WTC11 (cell line): ENCODE measurements around the gene SMARCB1. TPM values are rescaled to one million over a fixed set of nuclear protein-coding genes. Genes with fewer than 3 reads are reported as not detected.
A peak's percentile ranks its signal among the peaks of the same experiment; 100 is the strongest.

Experiments
- ATAC-seq: fragments of 200-7000 bp; cut with Tn5 transposase; 2 replicates; pipeline ENCODE4 v1.10.0; 2021; ENCODE audit warnings: mild to moderate bottlenecking, moderate library complexity
- CTCF ChIA-PET: fragments of 300-600 bp; sonication (Branson Sonifier 250); formaldehyde crosslinking; loops from one replicate; lab custom pipeline; 2021; ENCODE audit warnings: antibody characterized with exemption; lab: Charles Lee
- POLR2A ChIA-PET: fragments of 350-600 bp; sonication (Branson Sonifier 250); formaldehyde crosslinking; loops from one replicate; lab custom pipeline; 2021; ENCODE audit warnings: antibody characterized with exemption; lab: Charles Lee
- DNase-seq: peaks from one replicate; pipeline ENCODE4 v3.0.0; 2021; ENCODE audit warnings: low spot score
- H3K27ac Mint-ChIP-seq: 2 replicates; pipeline ENCODE4 v1.8.0; 2021; ENCODE audit warnings: mixed read lengths
- H3K27me3 Mint-ChIP-seq: 2 replicates; pipeline ENCODE4 v1.8.0; 2021; ENCODE audit warnings: low read depth, mild to moderate bottlenecking, moderate library complexity, mixed read lengths
- H3K36me3 Mint-ChIP-seq: 2 replicates; pipeline ENCODE4 v1.8.0; 2021; ENCODE audit warnings: mixed read lengths
- H3K4me1 Mint-ChIP-seq: 2 replicates; pipeline ENCODE4 v1.8.0; 2022; ENCODE audit warnings: mixed read lengths
- H3K4me3 Mint-ChIP-seq: 2 replicates; pipeline ENCODE4 v1.8.0; 2021; ENCODE audit warnings: mild to moderate bottlenecking, moderate library complexity, mixed read lengths
- H3K9me3 Mint-ChIP-seq: 2 replicates; pipeline ENCODE4 v1.8.0; 2021; ENCODE audit warnings: mixed read lengths
- ATF2 ChIP-seq: sonication (generic); formaldehyde crosslinking; IDR thresholded peaks from 2 replicates; pipeline ENCODE4 v1.8.1; 2022; ENCODE audit warnings: low read depth, missing genetic modification reagents, borderline replicate concordance
- ATF6 ChIP-seq: sonication (generic); formaldehyde crosslinking; IDR thresholded peaks from 2 replicates; pipeline ENCODE4 v1.8.1; 2023; ENCODE audit warnings: mild to moderate bottlenecking, missing genetic modification reagents
- CBFB ChIP-seq: sonication (generic); formaldehyde crosslinking; IDR thresholded peaks from 2 replicates; pipeline ENCODE4 v1.8.1; 2022; ENCODE audit warnings: mild to moderate bottlenecking, low read depth, missing genetic modification reagents
- CREB1 ChIP-seq: sonication (generic); formaldehyde crosslinking; IDR thresholded peaks from 2 replicates; pipeline ENCODE4 v1.8.0; 2023; ENCODE audit warnings: mild to moderate bottlenecking, missing genetic modification reagents
- ESRRA ChIP-seq: sonication (generic); formaldehyde crosslinking; IDR thresholded peaks from 2 replicates; pipeline ENCODE4 v1.8.1; 2022; ENCODE audit warnings: mild to moderate bottlenecking, missing genetic modification reagents, borderline replicate concordance
- ETV6 ChIP-seq: sonication (generic); formaldehyde crosslinking; IDR thresholded peaks from 2 replicates; pipeline ENCODE4 v1.8.1; 2022; ENCODE audit warnings: mild to moderate bottlenecking, missing genetic modification reagents
- FOXJ3 ChIP-seq: sonication (generic); formaldehyde crosslinking; IDR thresholded peaks from 2 replicates; pipeline ENCODE4 v1.9.0; 2021; ENCODE audit warnings: missing genetic modification reagents, mild to moderate bottlenecking, borderline replicate concordance
- FOXP1 ChIP-seq: sonication (generic); formaldehyde crosslinking; IDR thresholded peaks from 2 replicates; pipeline ENCODE4 v1.8.0; 2022; ENCODE audit warnings: missing genetic modification reagents, mild to moderate bottlenecking, moderate library complexity, borderline replicate concordance
- IRF2 ChIP-seq: sonication (generic); formaldehyde crosslinking; IDR thresholded peaks from 2 replicates; pipeline ENCODE4 v1.8.0; 2022; ENCODE audit warnings: low read depth, missing genetic modification reagents, borderline replicate concordance
- KAT7 ChIP-seq: sonication (generic); formaldehyde crosslinking; IDR thresholded peaks from 2 replicates; pipeline ENCODE4 v1.8.1; 2023; ENCODE audit warnings: missing genetic modification reagents, mild to moderate bottlenecking, borderline replicate concordance
- NFATC4 ChIP-seq: fragments of 250-450 bp; sonication (Bioruptor Pico); IDR thresholded peaks from 2 replicates; pipeline ENCODE4 v1.9.0; 2021; ENCODE audit warnings: mild to moderate bottlenecking
- TCF7 ChIP-seq: sonication (generic); formaldehyde crosslinking; IDR thresholded peaks from 2 replicates; pipeline ENCODE4 v1.8.0; 2022; ENCODE audit warnings: mild to moderate bottlenecking, low read depth, missing genetic modification reagents, moderate library complexity
- TEAD1 ChIP-seq: sonication (generic); formaldehyde crosslinking; IDR thresholded peaks from 2 replicates; pipeline ENCODE4 v1.8.0; 2022; ENCODE audit warnings: mild to moderate bottlenecking, missing genetic modification reagents
- TEAD4 ChIP-seq: sonication (generic); formaldehyde crosslinking; IDR thresholded peaks from 2 replicates; pipeline ENCODE4 v1.8.0; 2022; ENCODE audit warnings: mild to moderate bottlenecking, missing genetic modification reagents
- ZBTB21 ChIP-seq: sonication (generic); formaldehyde crosslinking; IDR thresholded peaks from 2 replicates; pipeline ENCODE4 v1.8.1; 2023; ENCODE audit warnings: mild to moderate bottlenecking, missing genetic modification reagents, borderline replicate concordance
- ZNF317 ChIP-seq: sonication (generic); formaldehyde crosslinking; IDR thresholded peaks from 2 replicates; pipeline ENCODE4 v1.8.1; 2023; ENCODE audit warnings: low read depth, mild to moderate bottlenecking, moderate library complexity, missing genetic modification reagents, borderline replicate concordance
- ZSCAN18 ChIP-seq: fragments of 250-450 bp; sonication (Bioruptor Pico); IDR thresholded peaks from 2 replicates; pipeline ENCODE4 v2.1.2; 2022; ENCODE audit warnings: mild to moderate bottlenecking, moderate library complexity
- total RNA-seq: library from RNA; stranded (reverse); gene quantifications from 3 replicates; pipeline ENCODE4 v1.2.3, GENCODE V29; 2021
- TF ChIP-seq, protein P1 (sequence below): sonication (generic); formaldehyde crosslinking; IDR thresholded peaks from 2 replicates; pipeline ENCODE4 v1.8.1; 2023; ENCODE audit warnings: mild to moderate bottlenecking, missing genetic modification reagents, moderate library complexity
- TF ChIP-seq, protein P2 (sequence below): sonication (generic); formaldehyde crosslinking; IDR thresholded peaks from 2 replicates; pipeline ENCODE4 v1.8.1; 2023; ENCODE audit warnings: mild to moderate bottlenecking, missing genetic modification reagents
- TF ChIP-seq, protein P3 (sequence below): sonication (generic); formaldehyde crosslinking; conservative IDR thresholded peaks from 2 replicates; pipeline ENCODE4 v1.8.1; 2023; ENCODE audit warnings: mild to moderate bottlenecking, low read depth, missing genetic modification reagents, moderate library complexity
- TF ChIP-seq, protein P4 (sequence below): sonication (generic); formaldehyde crosslinking; IDR thresholded peaks from 2 replicates; pipeline ENCODE4 v1.8.1; 2023; ENCODE audit warnings: mild to moderate bottlenecking, missing genetic modification reagents, moderate library complexity
- TF ChIP-seq, protein P5 (sequence below): sonication (generic); formaldehyde crosslinking; IDR thresholded peaks from 2 replicates; pipeline ENCODE4 v1.8.1; 2023; ENCODE audit warnings: mild to moderate bottlenecking, moderate library complexity, missing genetic modification reagents

SMARCB1 gene
- total RNA-seq, 1 experiment from 2014 or later, result 135 TPM

DNA sequence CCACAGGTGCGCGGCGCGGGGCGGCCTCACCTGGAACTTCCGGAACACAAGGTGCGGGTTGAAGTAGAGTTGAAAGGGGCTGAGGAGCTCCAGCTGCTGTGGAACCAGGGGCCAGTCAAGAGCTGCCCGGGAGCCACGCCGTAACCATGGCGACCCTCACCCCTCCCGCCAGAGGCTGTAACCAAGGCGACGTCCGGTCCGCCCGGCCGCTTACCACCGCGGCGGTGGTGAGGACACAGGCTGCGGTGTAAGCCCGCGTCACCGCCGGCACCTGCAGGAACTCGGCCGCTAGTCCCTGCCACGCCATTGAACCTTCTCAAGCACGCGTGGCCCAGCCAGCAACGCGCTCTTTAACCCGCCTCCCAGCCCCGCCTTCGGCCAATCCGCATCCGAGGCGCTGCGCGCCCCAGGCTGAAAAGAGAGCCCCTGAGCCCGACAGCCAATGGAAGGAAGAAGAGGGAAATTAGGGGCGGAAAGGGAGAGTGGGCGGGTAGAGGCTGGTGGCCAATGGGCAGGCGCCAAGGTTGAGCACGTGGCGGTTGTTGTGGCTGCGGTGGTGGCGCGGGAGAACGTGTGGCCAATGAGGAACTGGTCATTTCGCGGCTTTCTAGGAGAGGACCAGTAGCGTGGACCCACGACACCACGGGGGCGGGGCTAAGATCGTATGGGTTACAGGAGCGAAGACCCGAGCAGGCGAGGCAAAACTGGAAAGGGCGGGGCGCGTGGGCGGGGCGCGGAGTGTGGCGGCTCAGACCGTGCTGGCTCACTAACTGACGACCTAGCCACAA is 52.1 kb downstream of the SMARCB1 start, which contains the start of gene DERL3 (continued):
- TF ChIP-seq ZSCAN18 (no peak), CREB1 (CRISPR knock-in tag) (peak; percentile 74; the same call in 1 of the 2 replicates), ETV6 (CRISPR knock-in tag) (peak; percentile 79), TCF7 (peak; percentile 79; the same call in 1 of the 2 replicates), KAT7 (CRISPR knock-in tag) (no peak), ESRRA (CRISPR knock-in tag) (no peak), FOXP1 (CRISPR knock-in tag) (peak; percentile 86), TEAD4 (peak; percentile 65; the same call in 1 of the 2 replicates), TEAD1 (CRISPR knock-in tag) (peak; percentile 69; the same call in 1 of the 2 replicates), ZBTB21 (peak; percentile 57; the same call in 1 of the 2 replicates), IRF2 (CRISPR knock-in tag) (no peak), CBFB (CRISPR knock-in tag) (no peak), ZNF317 (no peak), ATF2 (CRISPR knock-in tag) (0 out of 2 replicates have a peak, but pooled peaks have one; percentile 32)
- TF ChIP-seq, protein P1, sequence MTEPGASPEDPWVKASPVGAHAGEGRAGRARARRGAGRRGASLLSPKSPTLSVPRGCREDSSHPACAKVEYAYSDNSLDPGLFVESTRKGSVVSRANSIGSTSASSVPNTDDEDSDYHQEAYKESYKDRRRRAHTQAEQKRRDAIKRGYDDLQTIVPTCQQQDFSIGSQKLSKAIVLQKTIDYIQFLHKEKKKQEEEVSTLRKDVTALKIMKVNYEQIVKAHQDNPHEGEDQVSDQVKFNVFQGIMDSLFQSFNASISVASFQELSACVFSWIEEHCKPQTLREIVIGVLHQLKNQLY (CRISPR knock-in tag), result no peak
- TF ChIP-seq, protein P2, sequence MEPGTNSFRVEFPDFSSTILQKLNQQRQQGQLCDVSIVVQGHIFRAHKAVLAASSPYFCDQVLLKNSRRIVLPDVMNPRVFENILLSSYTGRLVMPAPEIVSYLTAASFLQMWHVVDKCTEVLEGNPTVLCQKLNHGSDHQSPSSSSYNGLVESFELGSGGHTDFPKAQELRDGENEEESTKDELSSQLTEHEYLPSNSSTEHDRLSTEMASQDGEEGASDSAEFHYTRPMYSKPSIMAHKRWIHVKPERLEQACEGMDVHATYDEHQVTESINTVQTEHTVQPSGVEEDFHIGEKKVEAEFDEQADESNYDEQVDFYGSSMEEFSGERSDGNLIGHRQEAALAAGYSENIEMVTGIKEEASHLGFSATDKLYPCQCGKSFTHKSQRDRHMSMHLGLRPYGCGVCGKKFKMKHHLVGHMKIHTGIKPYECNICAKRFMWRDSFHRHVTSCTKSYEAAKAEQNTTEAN (CRISPR knock-in tag), result no peak

- H3K9me3 Mint-ChIP-seq, result no peaks in the 10 kb centered on the region
- H3K27me3 Mint-ChIP-seq, result peaks cover 23% of the 10 kb centered on the region
- H3K4me1 Mint-ChIP-seq, result peaks cover 23% of the 10 kb centered on the region
- ChIA-PET CTCF (interaction anchor here (0.7 kb wide), 1 partner anchor 10 kb away, joined by 4 read pairs; no protein-coding TSS in a partner anchor), POLR2A (no interaction called here)
- peaks cover 3% of the 10 kb centered on the region for H3K36me3 Mint-ChIP-seq
- H3K27ac Mint-ChIP-seq, result no peak overlapping the region
- ATAC-seq, result no peak
- no peak for DNase-seq
- H3K4me3 Mint-ChIP-seq, result peak overlapping the region; percentile 88; the same call in 1 of the 2 replicates
- TF ChIP-seq, protein P3, sequence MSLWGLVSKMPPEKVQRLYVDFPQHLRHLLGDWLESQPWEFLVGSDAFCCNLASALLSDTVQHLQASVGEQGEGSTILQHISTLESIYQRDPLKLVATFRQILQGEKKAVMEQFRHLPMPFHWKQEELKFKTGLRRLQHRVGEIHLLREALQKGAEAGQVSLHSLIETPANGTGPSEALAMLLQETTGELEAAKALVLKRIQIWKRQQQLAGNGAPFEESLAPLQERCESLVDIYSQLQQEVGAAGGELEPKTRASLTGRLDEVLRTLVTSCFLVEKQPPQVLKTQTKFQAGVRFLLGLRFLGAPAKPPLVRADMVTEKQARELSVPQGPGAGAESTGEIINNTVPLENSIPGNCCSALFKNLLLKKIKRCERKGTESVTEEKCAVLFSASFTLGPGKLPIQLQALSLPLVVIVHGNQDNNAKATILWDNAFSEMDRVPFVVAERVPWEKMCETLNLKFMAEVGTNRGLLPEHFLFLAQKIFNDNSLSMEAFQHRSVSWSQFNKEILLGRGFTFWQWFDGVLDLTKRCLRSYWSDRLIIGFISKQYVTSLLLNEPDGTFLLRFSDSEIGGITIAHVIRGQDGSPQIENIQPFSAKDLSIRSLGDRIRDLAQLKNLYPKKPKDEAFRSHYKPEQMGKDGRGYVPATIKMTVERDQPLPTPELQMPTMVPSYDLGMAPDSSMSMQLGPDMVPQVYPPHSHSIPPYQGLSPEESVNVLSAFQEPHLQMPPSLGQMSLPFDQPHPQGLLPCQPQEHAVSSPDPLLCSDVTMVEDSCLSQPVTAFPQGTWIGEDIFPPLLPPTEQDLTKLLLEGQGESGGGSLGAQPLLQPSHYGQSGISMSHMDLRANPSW, result no peak
- TF ChIP-seq NFATC4 (CRISPR knock-in tag) (no peak), FOXJ3 (CRISPR knock-in tag) (no peak), ATF6 (CRISPR knock-in tag) (no peak)
- TF ChIP-seq, protein P4, sequence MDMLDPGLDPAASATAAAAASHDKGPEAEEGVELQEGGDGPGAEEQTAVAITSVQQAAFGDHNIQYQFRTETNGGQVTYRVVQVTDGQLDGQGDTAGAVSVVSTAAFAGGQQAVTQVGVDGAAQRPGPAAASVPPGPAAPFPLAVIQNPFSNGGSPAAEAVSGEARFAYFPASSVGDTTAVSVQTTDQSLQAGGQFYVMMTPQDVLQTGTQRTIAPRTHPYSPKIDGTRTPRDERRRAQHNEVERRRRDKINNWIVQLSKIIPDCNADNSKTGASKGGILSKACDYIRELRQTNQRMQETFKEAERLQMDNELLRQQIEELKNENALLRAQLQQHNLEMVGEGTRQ (CRISPR knock-in tag), result no peak
- TF ChIP-seq, protein P5, sequence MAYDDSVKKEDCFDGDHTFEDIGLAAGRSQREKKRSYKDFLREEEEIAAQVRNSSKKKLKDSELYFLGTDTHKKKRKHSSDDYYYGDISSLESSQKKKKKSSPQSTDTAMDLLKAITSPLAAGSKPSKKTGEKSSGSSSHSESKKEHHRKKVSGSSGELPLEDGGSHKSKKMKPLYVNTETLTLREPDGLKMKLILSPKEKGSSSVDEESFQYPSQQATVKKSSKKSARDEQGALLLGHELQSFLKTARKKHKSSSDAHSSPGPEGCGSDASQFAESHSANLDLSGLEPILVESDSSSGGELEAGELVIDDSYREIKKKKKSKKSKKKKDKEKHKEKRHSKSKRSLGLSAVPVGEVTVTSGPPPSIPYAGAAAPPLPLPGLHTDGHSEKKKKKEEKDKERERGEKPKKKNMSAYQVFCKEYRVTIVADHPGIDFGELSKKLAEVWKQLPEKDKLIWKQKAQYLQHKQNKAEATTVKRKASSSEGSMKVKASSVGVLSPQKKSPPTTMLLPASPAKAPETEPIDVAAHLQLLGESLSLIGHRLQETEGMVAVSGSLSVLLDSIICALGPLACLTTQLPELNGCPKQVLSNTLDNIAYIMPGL (CRISPR knock-in tag), result no peak
These were observed 53.3 kb downstream of the SMARCB1 start for GRCh38 chr22:23840026-23840425.
